Measurements from ENCODE around the gene ABCA8. TPM values are rescaled to one million over a fixed set of nuclear protein-coding genes. Genes with fewer than 3 reads are reported as not detected.
"Not testable (repeated sequence)": the region's sequence is repeated elsewhere in the genome, so short reads cannot be mapped to it uniquely, and the experiment has no call there.

Gene ABCA8
- total and polyA plus RNA-seq, 2 experiments from 2014 or later = not detected

DNA sequence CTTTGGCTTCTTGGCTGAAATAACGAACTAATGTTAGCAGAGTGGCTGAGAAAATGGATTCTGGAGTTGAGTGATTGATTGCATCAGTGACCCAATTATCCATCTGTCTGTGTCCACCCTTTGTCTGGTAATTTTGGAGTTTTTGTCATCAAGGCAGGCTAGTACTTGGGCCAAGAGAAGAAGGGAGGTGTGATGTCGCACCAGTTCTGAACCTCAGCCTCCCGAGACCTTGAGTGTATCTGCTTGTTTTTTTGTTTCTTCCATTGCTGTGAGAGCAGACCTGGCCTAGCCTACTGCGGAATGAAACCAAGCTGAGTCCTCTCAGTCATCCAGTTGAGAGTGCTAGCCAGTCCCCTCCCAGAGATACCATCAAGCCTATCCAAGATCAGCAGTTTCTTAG is 4.5 kb downstream of the ABCA8 start:
- H3K27ac Mint-ChIP-seq = 0 out of 2 replicates have a peak overlapping the region, but pooled peaks have one; percentile 53
- ATAC-seq (no peak), DNase-seq (ENCODE audit: low spot score) (no peak)
- TF ChIP-seq, protein P1, sequence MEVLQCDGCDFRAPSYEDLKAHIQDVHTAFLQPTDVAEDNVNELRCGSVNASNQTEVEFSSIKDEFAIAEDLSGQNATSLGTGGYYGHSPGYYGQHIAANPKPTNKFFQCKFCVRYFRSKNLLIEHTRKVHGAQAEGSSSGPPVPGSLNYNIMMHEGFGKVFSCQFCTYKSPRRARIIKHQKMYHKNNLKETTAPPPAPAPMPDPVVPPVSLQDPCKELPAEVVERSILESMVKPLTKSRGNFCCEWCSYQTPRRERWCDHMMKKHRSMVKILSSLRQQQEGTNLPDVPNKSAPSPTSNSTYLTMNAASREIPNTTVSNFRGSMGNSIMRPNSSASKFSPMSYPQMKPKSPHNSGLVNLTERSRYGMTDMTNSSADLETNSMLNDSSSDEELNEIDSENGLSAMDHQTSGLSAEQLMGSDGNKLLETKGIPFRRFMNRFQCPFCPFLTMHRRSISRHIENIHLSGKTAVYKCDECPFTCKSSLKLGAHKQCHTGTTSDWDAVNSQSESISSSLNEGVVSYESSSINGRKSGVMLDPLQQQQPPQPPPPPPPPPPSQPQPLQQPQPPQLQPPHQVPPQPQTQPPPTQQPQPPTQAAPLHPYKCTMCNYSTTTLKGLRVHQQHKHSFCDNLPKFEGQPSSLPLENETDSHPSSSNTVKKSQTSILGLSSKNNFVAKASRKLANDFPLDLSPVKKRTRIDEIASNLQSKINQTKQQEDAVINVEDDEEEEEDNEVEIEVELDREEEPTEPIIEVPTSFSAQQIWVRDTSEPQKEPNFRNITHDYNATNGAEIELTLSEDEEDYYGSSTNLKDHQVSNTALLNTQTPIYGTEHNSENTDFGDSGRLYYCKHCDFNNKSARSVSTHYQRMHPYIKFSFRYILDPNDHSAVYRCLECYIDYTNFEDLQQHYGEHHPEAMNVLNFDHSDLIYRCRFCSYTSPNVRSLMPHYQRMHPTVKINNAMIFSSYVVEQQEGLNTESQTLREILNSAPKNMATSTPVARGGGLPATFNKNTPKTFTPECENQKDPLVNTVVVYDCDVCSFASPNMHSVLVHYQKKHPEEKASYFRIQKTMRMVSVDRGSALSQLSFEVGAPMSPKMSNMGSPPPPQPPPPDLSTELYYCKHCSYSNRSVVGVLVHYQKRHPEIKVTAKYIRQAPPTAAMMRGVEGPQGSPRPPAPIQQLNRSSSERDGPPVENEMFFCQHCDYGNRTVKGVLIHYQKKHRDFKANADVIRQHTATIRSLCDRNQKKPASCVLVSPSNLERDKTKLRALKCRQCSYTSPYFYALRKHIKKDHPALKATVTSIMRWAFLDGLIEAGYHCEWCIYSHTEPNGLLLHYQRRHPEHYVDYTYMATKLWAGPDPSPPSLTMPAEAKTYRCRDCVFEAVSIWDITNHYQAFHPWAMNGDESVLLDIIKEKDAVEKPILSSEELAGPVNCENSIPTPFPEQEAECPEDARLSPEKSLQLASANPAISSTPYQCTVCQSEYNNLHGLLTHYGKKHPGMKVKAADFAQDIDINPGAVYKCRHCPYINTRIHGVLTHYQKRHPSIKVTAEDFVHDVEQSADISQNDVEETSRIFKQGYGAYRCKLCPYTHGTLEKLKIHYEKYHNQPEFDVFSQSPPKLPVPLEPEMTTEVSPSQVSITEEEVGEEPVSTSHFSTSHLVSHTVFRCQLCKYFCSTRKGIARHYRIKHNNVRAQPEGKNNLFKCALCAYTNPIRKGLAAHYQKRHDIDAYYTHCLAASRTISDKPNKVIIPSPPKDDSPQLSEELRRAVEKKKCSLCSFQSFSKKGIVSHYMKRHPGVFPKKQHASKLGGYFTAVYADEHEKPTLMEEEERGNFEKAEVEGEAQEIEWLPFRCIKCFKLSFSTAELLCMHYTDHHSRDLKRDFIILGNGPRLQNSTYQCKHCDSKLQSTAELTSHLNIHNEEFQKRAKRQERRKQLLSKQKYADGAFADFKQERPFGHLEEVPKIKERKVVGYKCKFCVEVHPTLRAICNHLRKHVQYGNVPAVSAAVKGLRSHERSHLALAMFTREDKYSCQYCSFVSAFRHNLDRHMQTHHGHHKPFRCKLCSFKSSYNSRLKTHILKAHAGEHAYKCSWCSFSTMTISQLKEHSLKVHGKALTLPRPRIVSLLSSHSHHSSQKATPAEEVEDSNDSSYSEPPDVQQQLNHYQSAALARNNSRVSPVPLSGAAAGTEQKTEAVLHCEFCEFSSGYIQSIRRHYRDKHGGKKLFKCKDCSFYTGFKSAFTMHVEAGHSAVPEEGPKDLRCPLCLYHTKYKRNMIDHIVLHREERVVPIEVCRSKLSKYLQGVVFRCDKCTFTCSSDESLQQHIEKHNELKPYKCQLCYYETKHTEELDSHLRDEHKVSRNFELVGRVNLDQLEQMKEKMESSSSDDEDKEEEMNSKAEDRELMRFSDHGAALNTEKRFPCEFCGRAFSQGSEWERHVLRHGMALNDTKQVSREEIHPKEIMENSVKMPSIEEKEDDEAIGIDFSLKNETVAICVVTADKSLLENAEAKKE (CRISPR knock-in tag; IDR thresholded peaks at IDR 0.05) = no peak
- no peak for TF ChIP-seq JUNB (IDR thresholded peaks at IDR 0.05; ENCODE audit: unreplicated experiment)
- TF ChIP-seq STAT1 (IDR thresholded peaks at IDR 0.05; ENCODE audit: unreplicated experiment) = no peak
- Histone ChIP-seq H3K4me1 (ENCODE audit: insufficient read depth) (no peaks in the 10 kb centered on the region), H3K27ac (ENCODE audit: low read depth) (no peak overlapping the region; the same call in 1 of the 2 replicates), H3F3A (replicated peaks; ENCODE audit: low read depth) (no peaks in the 10 kb centered on the region), H3K36me3 (ENCODE audit: insufficient read depth) (no peaks in the 10 kb centered on the region), H2AFZ (peak overlapping the region; percentile 53; the same call in 1 of the 2 replicates), H3K4me2 (no peak overlapping the region), H3K27me3 (ENCODE audit: insufficient read depth) (no peaks in the 10 kb centered on the region), H4K20me1 (replicated peaks; ENCODE audit: insufficient read depth) (no peaks in the 10 kb centered on the region), H3K79me2 (replicated peaks; ENCODE audit: insufficient read depth) (no peaks in the 10 kb centered on the region), H3K4me3 (no peak overlapping the region), H3K9me2 (ENCODE audit: insufficient read depth) (no peaks in the 10 kb centered on the region)
- no peaks in the 10 kb centered on the region for H3K36me3 Mint-ChIP-seq (ENCODE audit: low read depth)
- H3K4me1 Mint-ChIP-seq = no peaks in the 10 kb centered on the region
- no peaks in the 10 kb centered on the region for H3K27me3 Mint-ChIP-seq (ENCODE audit: insufficient read depth, low read depth, poor library complexity)
- no peaks in the 10 kb centered on the region for H3K9me3 Mint-ChIP-seq
- no peak overlapping the region for H3K4me3 Mint-ChIP-seq

DNA sequence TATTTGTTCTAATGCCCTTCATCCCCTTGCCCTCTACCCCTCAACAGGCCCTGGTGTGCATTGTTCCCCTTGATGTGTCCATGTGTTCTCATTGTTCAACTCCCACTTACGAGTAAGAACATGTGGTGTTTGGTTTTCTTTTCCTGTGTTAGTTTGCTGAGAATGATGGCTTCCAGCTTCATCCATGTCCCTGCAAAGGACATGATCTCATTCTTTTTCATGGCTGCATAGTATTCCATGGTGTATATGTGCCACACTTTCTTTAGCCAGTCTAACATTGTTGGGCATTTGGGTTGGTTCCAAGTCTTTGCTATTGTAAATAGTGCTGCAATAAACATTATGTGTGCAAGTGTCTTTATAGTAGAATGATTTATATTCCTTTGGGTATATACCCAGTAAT is 7.3 kb downstream of the ABCA8 start:
- not testable (repeated sequence) for H3K27ac ChIP-seq (ENCODE audit: low read depth); H3K9me2 ChIP-seq (ENCODE audit: insufficient read depth); H2AFZ ChIP-seq; H3K36me3 ChIP-seq (ENCODE audit: insufficient read depth); H3K4me2 ChIP-seq; H3K4me1 ChIP-seq (ENCODE audit: insufficient read depth); DNase-seq (ENCODE audit: low spot score); H3K4me1 Mint-ChIP-seq; H3K36me3 Mint-ChIP-seq (ENCODE audit: low read depth); H3K27ac Mint-ChIP-seq; H3K79me2 ChIP-seq (replicated peaks; ENCODE audit: insufficient read depth); H3K27me3 Mint-ChIP-seq (ENCODE audit: insufficient read depth, low read depth, poor library complexity); ATAC-seq; H4K20me1 ChIP-seq (replicated peaks; ENCODE audit: insufficient read depth); H3F3A ChIP-seq (replicated peaks; ENCODE audit: low read depth); H3K4me3 Mint-ChIP-seq; H3K9me3 Mint-ChIP-seq; H3K4me3 ChIP-seq; H3K27me3 ChIP-seq (ENCODE audit: insufficient read depth)

Data from GM23338 (cell line).